ENCODE data around the gene CYSRT1.
"Not testable (repeated sequence)": the region's sequence is repeated elsewhere in the genome, so short reads cannot be mapped to it uniquely, and the experiment has no call there.

Gene CYSRT1

GRCh38 chr9:137235424-137236237 is 10.7 kb downstream of the CYSRT1 start:
- DNase-seq (ENCODE audit: low read depth in 1 of 2, low spot score in 1 of 2), result no peak

- DNase-seq (ENCODE audit: low read depth in 1 of 2, low spot score in 1 of 2), result peak; percentile 86 to 87
Measured at GRCh38 chr9:137236238-137236935, 11.4 kb downstream of the CYSRT1 start.

- DNase-seq (ENCODE audit: low read depth in 1 of 2, low spot score in 1 of 2), result no peak
Measured at GRCh38 chr9:137236936-137237421, 12.0 kb downstream of the CYSRT1 start.

GRCh38 chr9:137237759-137238726 is 13.1 kb downstream of the CYSRT1 start:
- DNase-seq (ENCODE audit: low read depth in 1 of 2, low spot score in 1 of 2), result no peak

- DNase-seq (ENCODE audit: low read depth in 1 of 2, low spot score in 1 of 2), result not testable (repeated sequence)
Measured at GRCh38 chr9:137239541-137240200, 14.7 kb downstream of the CYSRT1 start.

GRCh38 chr9:137240318-137240840 is 15.4 kb downstream of the CYSRT1 start:
- DNase-seq (ENCODE audit: low read depth in 1 of 2, low spot score in 1 of 2), result peak in 1 of 2 donors; percentile 54

- DNase-seq (ENCODE audit: low read depth in 1 of 2, low spot score in 1 of 2), result peak; percentile 88 to 98
Measured at GRCh38 chr9:137240841-137241489, 16.0 kb downstream of the CYSRT1 start, which contains the start of gene TUBB4B. Gene TUBB4B (plus strand): TSS chr9:137241287. CDS start chr9:137241361, 74 bp downstream.

GRCh38 chr9:137241490-137242268 is 16.7 kb downstream of the CYSRT1 start:
- DNase-seq (ENCODE audit: low read depth in 1 of 2, low spot score in 1 of 2), result peak; percentile 36 to 55

GRCh38 chr9:137242269-137243203 is 17.6 kb downstream of the CYSRT1 start:
- no peak for DNase-seq (ENCODE audit: low read depth in 1 of 2, low spot score in 1 of 2)

GRCh38 chr9:137243266-137243625 is 18.3 kb downstream of the CYSRT1 start:
- not testable (repeated sequence) for DNase-seq (ENCODE audit: low read depth in 1 of 2, low spot score in 1 of 2)

GRCh38 chr9:137243626-137244485 is 18.9 kb downstream of the CYSRT1 start:
- DNase-seq (ENCODE audit: low read depth in 1 of 2, low spot score in 1 of 2), result no peak

GRCh38 chr9:137244486-137245449 is 19.8 kb downstream of the CYSRT1 start:
- no peak for DNase-seq (ENCODE audit: low read depth in 1 of 2, low spot score in 1 of 2)

- DNase-seq (ENCODE audit: low read depth in 1 of 2, low spot score in 1 of 2), result no peak
Measured at GRCh38 chr9:137245450-137246421, 20.8 kb downstream of the CYSRT1 start.

- no peak for DNase-seq (ENCODE audit: low read depth in 1 of 2, low spot score in 1 of 2)
Measured at GRCh38 chr9:137247135-137247915, 22.4 kb downstream of the CYSRT1 start.
